ENCODE measurements around the gene HADH. TPM values are rescaled to one million over a fixed set of nuclear protein-coding genes. Genes with fewer than 3 reads are reported as not detected.
"Not testable (repeated sequence)": the region's sequence is repeated elsewhere in the genome, so short reads cannot be mapped to it uniquely, and the experiment has no call there.

The HADH gene
- total RNA-seq, 2 experiments from 2014 or later, result 49.0 to 50.6 TPM

GRCh38 chr4:108001540-108002135 lies 11.9 kb downstream of the HADH start:
- H3K36me3 Mint-ChIP-seq, result peaks cover 29% of the 10 kb centered on the region
- H3K9me3 Mint-ChIP-seq, result no peaks in the 10 kb centered on the region
- DNase-seq, result no peak
- H3K4me1 Mint-ChIP-seq (ENCODE audit: low read depth), result peaks cover 27% of the 10 kb centered on the region
- H3K27me3 Mint-ChIP-seq, result no peaks in the 10 kb centered on the region
- no peak overlapping the region for H3K4me3 Mint-ChIP-seq
- ChIA-PET POLR2A (interaction anchor here (0.9 kb wide), 1 partner anchor 9 kb away, joined by 3 read pairs; no protein-coding TSS in a partner anchor), CTCF (no interaction called here)
- no peak overlapping the region for H3K27ac Mint-ChIP-seq
- intact Hi-C loops (cut with micrococcal nuclease), result no loop called here

DNA sequence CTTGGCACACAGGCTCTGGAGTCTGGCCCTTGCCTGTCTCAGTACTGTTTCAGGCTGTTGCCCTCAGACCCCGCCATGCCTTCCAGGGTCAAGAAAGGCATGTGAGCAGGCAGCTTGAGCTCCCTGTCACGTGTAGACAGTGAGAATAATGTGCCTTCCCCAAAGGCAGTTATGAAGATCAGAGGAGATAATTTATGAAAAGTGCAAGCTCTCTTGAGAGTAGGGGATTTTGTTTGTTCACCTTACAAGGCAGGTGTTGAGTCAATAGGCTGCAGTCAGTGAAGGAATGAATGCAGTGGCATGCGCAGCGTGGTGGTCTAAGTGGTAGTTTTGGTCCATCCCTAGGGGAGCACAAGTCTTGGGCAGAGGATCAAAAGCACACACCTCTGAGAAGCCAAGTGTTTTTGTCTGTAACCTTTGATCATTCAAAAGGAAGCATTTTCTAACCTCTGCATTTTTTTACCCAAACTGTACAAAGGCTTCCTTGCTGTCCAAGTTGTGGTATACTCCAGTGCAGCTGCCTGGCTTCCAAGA lies 14.4 kb downstream of the HADH start:
- intact Hi-C loops (cut with micrococcal nuclease), result no loop called here
- Mint-ChIP-seq H3K9me3 (no peaks in the 10 kb centered on the region), H3K4me3 (no peak overlapping the region), H3K4me1 (ENCODE audit: low read depth) (peaks cover 25% of the 10 kb centered on the region), H3K36me3 (peaks cover 15% of the 10 kb centered on the region), H3K27ac (no peak overlapping the region), H3K27me3 (no peaks in the 10 kb centered on the region)
- no peak for DNase-seq
- POLR2A ChIA-PET, result no interaction called here
- CTCF ChIA-PET, result interaction anchor here (0.7 kb wide), 1 partner anchor 13 kb away, joined by 3 read pairs; no protein-coding TSS in a partner anchor

- ChIA-PET CTCF (no interaction called here), POLR2A (no interaction called here)
- Mint-ChIP-seq H3K27ac (no peak overlapping the region), H3K27me3 (no peaks in the 10 kb centered on the region), H3K4me1 (ENCODE audit: low read depth) (peaks cover 23% of the 10 kb centered on the region), H3K9me3 (no peaks in the 10 kb centered on the region), H3K36me3 (peaks cover 15% of the 10 kb centered on the region), H3K4me3 (no peak overlapping the region)
- intact Hi-C loops (cut with micrococcal nuclease), result no loop called here
- DNase-seq, result no peak
These were observed 15.0 kb downstream of the HADH start for GRCh38 chr4:108004646-108005045.

GRCh38 chr4:108005807-108006206 lies 16.1 kb downstream of the HADH start:
- Mint-ChIP-seq H3K27ac (no peak overlapping the region), H3K4me3 (no peak overlapping the region), H3K9me3 (no peaks in the 10 kb centered on the region), H3K27me3 (no peaks in the 10 kb centered on the region), H3K4me1 (ENCODE audit: low read depth) (peaks cover 23% of the 10 kb centered on the region), H3K36me3 (peaks cover 11% of the 10 kb centered on the region)
- ChIA-PET CTCF (interaction anchor here (1.5 kb wide), 1 partner anchor 13 kb away, joined by 6 read pairs; no protein-coding TSS in a partner anchor), POLR2A (no interaction called here)
- DNase-seq, result no peak
- intact Hi-C loops (cut with micrococcal nuclease), result no loop called here

- no peak for DNase-seq
- POLR2A ChIA-PET, result no interaction called here
- H3K36me3 Mint-ChIP-seq, result peaks cover 13% of the 10 kb centered on the region
- H3K4me3 Mint-ChIP-seq, result no peak overlapping the region
- intact Hi-C loops (cut with micrococcal nuclease), result no loop called here
- H3K27ac Mint-ChIP-seq, result no peak overlapping the region
- H3K4me1 Mint-ChIP-seq (ENCODE audit: low read depth), result peaks cover 23% of the 10 kb centered on the region
- CTCF ChIA-PET, result interaction anchor here (1.5 kb wide), 1 partner anchor 13 kb away, joined by 6 read pairs; no protein-coding TSS in a partner anchor
- H3K27me3 Mint-ChIP-seq, result no peaks in the 10 kb centered on the region
- no peaks in the 10 kb centered on the region for H3K9me3 Mint-ChIP-seq
These were observed 16.7 kb downstream of the HADH start for GRCh38 chr4:108006361-108006760.

GRCh38 chr4:108007984-108008383 lies 18.3 kb downstream of the HADH start:
- POLR2A ChIA-PET, result no interaction called here

DNA sequence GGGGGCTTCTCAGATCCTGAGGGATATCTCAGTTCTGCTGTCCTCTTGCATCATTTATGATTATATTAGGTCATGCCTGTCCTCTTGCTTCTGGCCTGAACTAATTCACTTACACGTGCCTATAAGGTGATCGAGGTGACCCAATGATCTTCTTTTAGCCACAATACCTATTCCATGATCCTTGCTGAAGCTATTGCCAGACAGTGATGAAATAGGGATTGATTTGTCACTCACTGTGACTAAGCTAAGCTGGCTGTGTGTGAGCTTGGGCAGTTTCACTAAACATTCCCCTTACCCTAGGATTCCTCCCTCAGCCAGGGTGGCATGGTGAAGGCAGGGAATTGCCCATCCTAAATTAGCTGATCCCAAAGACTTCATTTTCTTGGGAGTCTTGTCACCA lies 19.0 kb downstream of the HADH start:
- no peak for DNase-seq
- Mint-ChIP-seq H3K4me1 (ENCODE audit: low read depth) (peaks cover 17% of the 10 kb centered on the region), H3K9me3 (no peaks in the 10 kb centered on the region), H3K36me3 (peaks cover 20% of the 10 kb centered on the region), H3K27me3 (no peaks in the 10 kb centered on the region), H3K27ac (no peak overlapping the region), H3K4me3 (no peak overlapping the region)
- intact Hi-C loops (cut with micrococcal nuclease), result no loop called here
- ChIA-PET POLR2A (no interaction called here), CTCF (interaction anchor here (1.7 to 1.8 kb wide), 2 partner anchors 10 to 11 kb away, joined by 3 to 6 read pairs; no protein-coding TSS in a partner anchor)

More at GRCh38 chr4:108007984-108008383, 18.3 kb downstream of the HADH start:
- Mint-ChIP-seq H3K9me3 (no peaks in the 10 kb centered on the region), H3K4me3 (no peak overlapping the region), H3K36me3 (peaks cover 20% of the 10 kb centered on the region), H3K27me3 (no peaks in the 10 kb centered on the region), H3K4me1 (ENCODE audit: low read depth) (peaks cover 20% of the 10 kb centered on the region), H3K27ac (no peak overlapping the region)
- intact Hi-C loops (cut with micrococcal nuclease), result no loop called here
- CTCF ChIA-PET, result no interaction called here
- DNase-seq, result no peak

DNA sequence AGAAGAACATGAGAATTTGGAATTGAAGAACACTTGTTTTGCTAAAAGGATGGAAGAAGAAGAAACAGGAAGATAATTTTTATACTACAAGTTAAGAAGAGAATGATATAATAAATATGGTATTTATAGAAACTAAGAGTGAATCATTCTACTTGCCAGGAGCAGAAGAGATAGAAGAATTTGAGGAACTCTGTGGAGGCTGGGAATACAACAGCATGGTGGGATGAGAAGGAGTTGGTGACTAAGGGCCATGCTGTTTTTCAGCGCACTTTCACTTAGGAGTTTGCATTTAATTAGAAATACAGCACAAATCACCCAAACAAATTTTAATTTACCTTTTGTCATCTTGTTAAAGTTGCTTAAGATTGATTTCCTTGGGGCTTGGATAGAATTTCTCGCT lies 20.5 kb downstream of the HADH start:
- H3K4me3 Mint-ChIP-seq, result no peak overlapping the region
- peaks cover 10% of the 10 kb centered on the region for H3K4me1 Mint-ChIP-seq (ENCODE audit: low read depth)

DNA sequence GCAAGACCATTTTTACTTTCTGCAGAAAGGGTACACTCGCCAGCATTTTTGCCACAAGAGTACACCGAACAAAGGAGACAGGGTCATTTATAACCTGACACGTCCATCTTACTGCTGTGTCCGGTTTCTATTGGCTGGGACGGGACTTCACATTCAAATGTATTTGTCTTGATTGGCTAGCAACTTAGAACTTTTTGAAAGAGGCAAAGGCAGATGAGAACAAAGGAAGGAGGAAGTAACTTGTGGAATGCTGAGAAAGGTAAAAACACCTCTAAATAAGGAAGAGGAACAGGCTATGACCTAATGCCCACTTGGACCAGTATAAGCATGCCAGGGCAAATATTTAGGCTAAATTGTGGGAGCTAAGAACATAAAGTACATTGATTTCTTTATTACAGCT lies 22.7 kb downstream of the HADH start:
- H3K27ac Mint-ChIP-seq; CTCF ChIA-PET; intact Hi-C loops (cut with micrococcal nuclease); POLR2A ChIA-PET; DNase-seq; H3K9me3 Mint-ChIP-seq; H3K4me3 Mint-ChIP-seq; H3K27me3 Mint-ChIP-seq; H3K4me1 Mint-ChIP-seq (ENCODE audit: low read depth): not testable (repeated sequence)
- H3K36me3 Mint-ChIP-seq, result peaks cover 34% of the 10 kb centered on the region

More for the DNA sequence above, 20.5 kb downstream of the HADH start:
- ChIA-PET CTCF (interaction anchor here (1.2 to 1.8 kb wide), 3 partner anchors 9 to 562 kb away, joined by 3 to 6 read pairs (median 4); no protein-coding TSS in a partner anchor), POLR2A (no interaction called here)
- Mint-ChIP-seq H3K27ac (no peak overlapping the region), H3K27me3 (no peaks in the 10 kb centered on the region), H3K36me3 (peaks cover 26% of the 10 kb centered on the region), H3K9me3 (no peaks in the 10 kb centered on the region)
- DNase-seq, result no peak
- intact Hi-C loops (cut with micrococcal nuclease), result no loop called here

DNA sequence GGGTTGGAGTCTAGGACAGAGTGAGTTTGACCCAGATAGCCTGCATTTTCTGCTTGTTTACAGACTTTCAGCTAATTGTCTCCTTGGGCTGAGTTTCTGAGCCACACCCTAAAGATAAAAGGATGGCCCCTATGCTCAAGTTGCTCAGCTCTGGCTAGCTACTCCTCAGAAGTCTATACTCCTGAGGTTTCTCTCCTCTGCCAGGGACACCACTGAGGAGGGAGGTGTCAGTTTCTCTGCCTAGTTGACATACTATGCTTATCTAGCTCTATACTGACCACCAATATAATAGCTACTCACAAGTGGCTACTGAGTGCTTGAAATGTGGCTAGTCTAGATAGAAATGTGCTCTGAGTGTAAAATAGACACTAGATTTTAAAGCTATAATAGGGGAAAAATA lies 23.6 kb downstream of the HADH start:
- DNase-seq, result no peak
- Mint-ChIP-seq H3K36me3 (peaks cover 34% of the 10 kb centered on the region), H3K4me1 (ENCODE audit: low read depth) (peaks cover 4% of the 10 kb centered on the region), H3K27ac (no peak overlapping the region), H3K27me3 (no peaks in the 10 kb centered on the region), H3K9me3 (no peaks in the 10 kb centered on the region), H3K4me3 (no peak overlapping the region)
- ChIA-PET POLR2A (no interaction called here), CTCF (interaction anchor here (0.9 to 1.6 kb wide), 4 partner anchors 16 to 559 kb away, joined by 3 to 5 read pairs (median 4); no protein-coding TSS in a partner anchor)
- intact Hi-C loops (cut with micrococcal nuclease), result no loop called here

DNA sequence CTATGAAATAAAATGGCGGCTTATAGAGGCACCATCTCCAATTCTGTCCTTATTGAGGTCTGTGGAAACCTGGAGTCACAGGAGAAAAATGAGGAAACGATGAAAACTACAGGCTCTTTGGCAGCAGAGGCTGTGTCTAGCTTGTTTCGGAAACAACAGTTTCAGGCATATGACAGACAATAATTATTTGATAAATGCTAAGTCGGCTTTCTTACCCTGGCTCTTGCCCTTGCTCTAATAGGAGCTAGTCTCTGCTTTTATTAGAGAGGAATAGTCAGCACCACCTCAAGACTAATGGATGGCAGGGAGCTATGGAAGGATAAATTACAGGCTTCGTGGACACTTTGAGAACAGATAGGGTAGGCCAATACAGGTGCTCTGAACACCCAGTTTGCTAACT lies 24.3 kb downstream of the HADH start:
- no peak for DNase-seq
- intact Hi-C loops (cut with micrococcal nuclease), result no loop called here
- Mint-ChIP-seq H3K4me1 (ENCODE audit: low read depth) (peaks cover 2% of the 10 kb centered on the region), H3K27ac (no peak overlapping the region), H3K36me3 (peaks cover 35% of the 10 kb centered on the region), H3K4me3 (no peak overlapping the region), H3K27me3 (no peaks in the 10 kb centered on the region), H3K9me3 (no peaks in the 10 kb centered on the region)
- ChIA-PET POLR2A (no interaction called here), CTCF (interaction anchor here (0.9 to 1.6 kb wide), 5 partner anchors 16 to 563 kb away, joined by 3 to 5 read pairs (median 4); no protein-coding TSS in a partner anchor)

DNA sequence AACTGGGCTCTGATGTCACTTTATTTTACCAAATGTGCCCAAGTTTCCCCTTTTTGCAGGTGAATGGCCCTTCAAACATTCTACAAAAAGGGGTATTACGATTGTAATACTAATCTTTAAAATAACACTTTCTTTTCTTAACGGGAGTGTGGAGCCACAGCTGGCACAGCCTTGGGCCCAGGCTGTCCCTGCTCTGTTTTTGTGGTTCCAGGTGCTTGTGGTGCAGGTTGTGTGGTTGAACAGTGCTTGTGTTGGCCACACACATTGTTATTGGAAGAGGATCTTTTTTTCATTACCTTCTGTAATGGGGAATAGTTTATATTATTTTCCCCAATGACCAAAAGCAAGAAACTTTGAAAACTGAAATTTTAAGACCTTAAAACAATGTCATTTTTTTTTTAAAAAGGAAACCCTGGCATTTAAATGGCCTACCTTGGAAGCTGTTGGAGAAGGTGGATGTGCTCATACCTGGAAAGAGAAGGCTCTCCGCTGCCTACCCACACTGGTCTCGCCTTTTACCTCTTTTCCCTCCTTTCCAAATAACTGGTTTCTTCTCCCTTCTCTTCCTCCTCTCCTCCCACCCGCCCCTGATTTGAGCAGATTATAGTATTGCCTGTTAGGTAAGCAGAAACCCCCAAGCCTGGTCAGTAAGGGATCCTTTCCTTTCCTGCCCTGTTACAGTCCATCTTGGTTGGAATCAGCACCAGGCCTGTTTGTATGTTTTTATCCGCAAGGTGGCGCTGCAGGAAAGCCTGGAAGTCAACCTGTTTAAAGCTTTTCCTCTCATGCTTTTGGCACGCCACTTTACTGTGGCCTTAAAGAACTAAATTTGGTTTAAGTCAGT lies 28.6 kb downstream of the HADH start:
- peak; percentile 88 for DNase-seq
- ChIA-PET CTCF (interaction anchor here (0.7 to 5.0 kb wide), 45 partner anchors 9 to 704 kb away, joined by 3 to 141 read pairs (median 4); partner anchors contain the start of gene RPL34), POLR2A (interaction anchor here (0.6 to 0.7 kb wide), 3 partner anchors 79 to 554 kb away, joined by 3 to 4 read pairs (median 3); no protein-coding TSS in a partner anchor)
- Mint-ChIP-seq H3K27ac (no peak overlapping the region), H3K27me3 (no peaks in the 10 kb centered on the region), H3K36me3 (peaks cover 32% of the 10 kb centered on the region), H3K9me3 (no peaks in the 10 kb centered on the region), H3K4me3 (no peak overlapping the region), H3K4me1 (ENCODE audit: low read depth) (peaks cover 8% of the 10 kb centered on the region)
- intact Hi-C loops (cut with micrococcal nuclease), result loop anchor here (1.0 kb wide), 2 partner anchors 475 to 554 kb away; no protein-coding TSS in a partner anchor

All from activated CD4-positive, alpha-beta memory T cell treated with anti-CD3 and anti-CD28 coated beads for 36 hours (primary cell).